ENCODE data around the gene CLTCL1. TPM values are rescaled to one million over a fixed set of nuclear protein-coding genes. Genes with fewer than 3 reads are reported as not detected.

The CLTCL1 gene
- total and polyA plus RNA-seq, 4 donors = 2.0 to 4.8 (median 2.6) TPM

- TF ChIP-seq JUND (IDR thresholded peaks at IDR 0.05) (no peak), YY1 (IDR thresholded peaks at IDR 0.05) (no peak), RAD21 (IDR thresholded peaks at IDR 0.05) (no peak), HNF4A (conservative IDR thresholded peaks at IDR 0.05) (no peak)
These were observed 48.8 kb downstream of the CLTCL1 start (continued) for GRCh38 chr22:19242699-19243098.

- WGBS = 94% methylated on average over 6 of the region's 6 CpGs
- no peak overlapping the region for H3K9ac ChIP-seq (ENCODE audit: low read depth in 1 of 2, low read length in 2 of 2)
These were observed 50.0 kb downstream of the CLTCL1 start for GRCh38 chr22:19241593-19241906.

GRCh38 chr22:19240813-19241592 lies 50.5 kb downstream of the CLTCL1 start:
- TF ChIP-seq HNF4G (IDR thresholded peaks at IDR 0.05) = no peak
- TF ChIP-seq EGR1 (IDR thresholded peaks at IDR 0.05; ENCODE audit: low read depth in 2 of 2) = no peak
- no peak for TF ChIP-seq ATF3 (IDR thresholded peaks at IDR 0.05)
- TF ChIP-seq REST (IDR thresholded peaks at IDR 0.05) = no peak
- TF ChIP-seq ZBTB33 (IDR thresholded peaks at IDR 0.05) = no peak
- TF ChIP-seq GABPA (IDR thresholded peaks at IDR 0.05 in 1 of 2, conservative IDR thresholded peaks at IDR 0.05 in 1 of 2) = no peak
- no peak for TF ChIP-seq MAX (IDR thresholded peaks at IDR 0.05)
- no peak for TF ChIP-seq TAF1 (conservative IDR thresholded peaks at IDR 0.05)
- TF ChIP-seq JUND (IDR thresholded peaks at IDR 0.05) = no peak
- no peak for TF ChIP-seq FOXA1 (IDR thresholded peaks at IDR 0.05)
- H3K9ac ChIP-seq (ENCODE audit: low read depth in 1 of 2, low read length in 2 of 2) = no peak overlapping the region
- no peak overlapping the region for H3K27ac ChIP-seq (ENCODE audit: low read depth in 1 of 2, low read length in 2 of 2)
- no peak overlapping the region for H3K4me3 ChIP-seq (ENCODE audit: low read depth in 1 of 3, low read length in 3 of 3)
- H3K36me3 ChIP-seq (ENCODE audit: control insufficient read depth in 4 of 4, insufficient read depth in 3 of 4, low read depth in 1 of 4, low read length in 3 of 4) = peaks cover 0 to 5% (median 1%) of the 10 kb centered on the region in 4 donors
- H3K27me3 ChIP-seq (ENCODE audit: control insufficient read depth in 4 of 4, insufficient read depth in 4 of 4, low read length in 3 of 4) = no peaks in the 10 kb centered on the region
- 94% methylated on average over 14 of the region's 14 CpGs for WGBS
- no peaks in the 10 kb centered on the region for H3K9me3 ChIP-seq (ENCODE audit: control insufficient read depth in 4 of 4, low read length in 3 of 4)
- no peaks in the 10 kb centered on the region for H3K4me1 ChIP-seq (ENCODE audit: control insufficient read depth in 4 of 4, insufficient read depth in 4 of 4, low read length in 3 of 4)
- no peak for DNase-seq (ENCODE audit: low spot score)

More at GRCh38 chr22:19241593-19241906, 50.0 kb downstream of the CLTCL1 start:
- no peaks in the 10 kb centered on the region for H3K27me3 ChIP-seq (ENCODE audit: control insufficient read depth in 4 of 4, insufficient read depth in 4 of 4, low read length in 3 of 4)
- H3K9me3 ChIP-seq (ENCODE audit: control insufficient read depth in 4 of 4, low read length in 3 of 4) = no peaks in the 10 kb centered on the region
- DNase-seq (ENCODE audit: low spot score) = no peak
- H3K36me3 ChIP-seq (ENCODE audit: control insufficient read depth in 4 of 4, insufficient read depth in 3 of 4, low read depth in 1 of 4, low read length in 3 of 4) = peaks cover 0 to 5% (median 1%) of the 10 kb centered on the region in 4 donors
- no peak overlapping the region for H3K4me3 ChIP-seq (ENCODE audit: low read depth in 1 of 3, low read length in 3 of 3)
- H3K27ac ChIP-seq (ENCODE audit: low read depth in 1 of 2, low read length in 2 of 2) = no peak overlapping the region
- TF ChIP-seq NR2F2 (IDR thresholded peaks at IDR 0.05) = no peak
- H3K4me1 ChIP-seq (ENCODE audit: control insufficient read depth in 4 of 4, insufficient read depth in 4 of 4, low read length in 3 of 4) = no peaks in the 10 kb centered on the region

All from liver (tissue), 9 donors.